PC-9 (cell line): Measurements from ENCODE around the gene DIS3. TPM values are rescaled to one million over a fixed set of nuclear protein-coding genes. Genes with fewer than 3 reads are reported as not detected.

Source experiments
- BruUV-seq: library from RNA; stranded (reverse); fragments of 400-500 nt; replicated peaks from 2 replicates; lab custom pipeline; 2021; lab: Mats Ljungman, UMichigan
- CTCF ChIA-PET: fragments of 300-600 bp; sonication (Branson Sonifier 250); formaldehyde crosslinking; loops from one replicate; lab custom pipeline; 2022; ENCODE audit warnings: antibody characterized with exemption; lab: Charles Lee
- POLR2A ChIA-PET: fragments of 300-600 bp; sonication (Branson Sonifier 250); formaldehyde crosslinking; loops from one replicate; lab custom pipeline; 2022; ENCODE audit warnings: antibody characterized with exemption; ENCODE audit not compliant: unreplicated experiment; lab: Charles Lee
- DNase-seq, 2 experiments: peaks; one replicate each; pipeline versions ENCODE4 v3.0.0 to v3.0.0-alpha.2; 2015 to 2022; ENCODE audit warnings: mixed read lengths in 1 of 2
- H2AFZ ChIP-seq: fragments of 200-600 bp; sonication (generic); 2 replicates; pipeline ENCODE4 v1.8.1; 2017; ENCODE audit warnings: antibody characterized with exemption
- H3F3A ChIP-seq: fragments of 200-600 bp; sonication (generic); 2 replicates; pipeline ENCODE4 v1.8.1; 2017; ENCODE audit warnings: antibody characterized with exemption, mild to moderate bottlenecking, low read depth; ENCODE audit not compliant: insufficient read depth
- H3K27ac ChIP-seq: fragments of 200-600 bp; sonication (generic); 2 replicates; pipeline ENCODE4 v1.6.1; 2016; ENCODE audit warnings: mixed run types
- H3K27me3 ChIP-seq: fragments of 200-600 bp; sonication (generic); 2 replicates; pipeline ENCODE4 v1.6.1; 2016; ENCODE audit warnings: low read depth, mixed run types; ENCODE audit not compliant: insufficient read depth
- H3K36me3 ChIP-seq: fragments of 200-600 bp; sonication (generic); 2 replicates; pipeline ENCODE4 v1.6.1; 2016; ENCODE audit warnings: low read depth, mixed run types
- H3K4me1 ChIP-seq: fragments of 200-600 bp; sonication (generic); replicated peaks from 2 replicates; pipeline ENCODE4 v1.6.1; 2016; ENCODE audit warnings: mixed run types; ENCODE audit not compliant: insufficient read depth
- H3K4me2 ChIP-seq: fragments of 200-600 bp; sonication (generic); 2 replicates; pipeline ENCODE4 v1.6.1; 2017; ENCODE audit warnings: mixed run types
- H3K4me3 ChIP-seq: fragments of 200-600 bp; sonication (generic); 2 replicates; pipeline ENCODE4 v1.6.1; 2016; ENCODE audit warnings: mixed run types
- H3K79me2 ChIP-seq: fragments of 200-600 bp; sonication (generic); 2 replicates; pipeline ENCODE4 v1.6.1; 2017; ENCODE audit warnings: low read depth, mixed run types
- H3K9me2 ChIP-seq: fragments of 200-600 bp; sonication (generic); 2 replicates; pipeline ENCODE4 v1.8.1; 2017; ENCODE audit warnings: mild to moderate bottlenecking; ENCODE audit not compliant: insufficient read depth
- H3K9me3 ChIP-seq: fragments of 200-600 bp; sonication (generic); 2 replicates; pipeline ENCODE4 v1.8.1; 2016; ENCODE audit warnings: low read depth; ENCODE audit not compliant: insufficient read depth
- H4K20me1 ChIP-seq: fragments of 200-600 bp; sonication (generic); 2 replicates; pipeline ENCODE4 v1.8.1; 2017; ENCODE audit not compliant: insufficient read depth
- EZH2 ChIP-seq: fragments of 200-600 bp; sonication (generic); IDR thresholded peaks from 2 replicates; pipeline ENCODE4 v1.8.0; 2017; ENCODE audit warnings: antibody characterized with exemption, low read depth
- intact Hi-C: fragments of 100-400 bp; cut with micrococcal nuclease; formaldehyde crosslinking; loops from one replicate; pipeline ENCODE4 v1.10.0; 2022; ENCODE audit not compliant: unreplicated experiment
- total RNA-seq: library from RNA; stranded (reverse); gene quantifications from 2 replicates; pipeline ENCODE4 v1.2.3, GENCODE V29; 2021
- TF ChIP-seq, protein P1 (sequence below): fragments of 200-600 bp; sonication (generic); conservative IDR thresholded peaks from 2 replicates; pipeline ENCODE4 v1.6.1; 2017; ENCODE audit warnings: mixed run types, antibody characterized with exemption, mild to moderate bottlenecking, moderate library complexity

Gene DIS3
- total RNA-seq, 1 experiment from 2014 or later: 23.6 TPM

DNA sequence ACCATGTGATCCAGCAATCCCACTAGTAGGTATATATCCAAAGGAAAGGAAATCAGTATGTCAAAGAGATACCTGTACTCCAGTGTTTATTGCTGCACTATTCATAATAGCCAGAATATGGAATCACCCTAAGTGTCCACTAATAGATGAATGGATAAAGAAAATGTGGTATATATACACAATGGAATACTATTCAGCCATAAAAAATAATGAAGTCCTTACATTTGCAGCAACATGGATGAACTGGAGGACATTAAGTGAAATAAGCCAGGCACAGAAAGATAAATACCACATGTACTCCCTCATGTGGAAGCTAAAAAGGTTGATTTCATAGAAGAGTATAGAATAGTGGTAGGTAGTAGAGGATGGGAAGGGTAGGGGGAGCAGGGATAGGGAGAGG lies 30.5 kb downstream of the DIS3 start:
- ChIA-PET POLR2A (no interaction called here), CTCF (no interaction called here)
- Histone ChIP-seq H3K27me3 (no peaks in the 10 kb centered on the region), H3K27ac (no peak overlapping the region), H3K79me2 (no peaks in the 10 kb centered on the region), H3K4me1 (no peaks in the 10 kb centered on the region), H3K4me3 (no peak overlapping the region), H4K20me1 (peaks cover 20% of the 10 kb centered on the region; the same call in 1 of the 2 replicates), H3K4me2 (no peak overlapping the region), H2AFZ (no peak overlapping the region), H3K9me2 (no peaks in the 10 kb centered on the region), H3K9me3 (no peaks in the 10 kb centered on the region), H3F3A (peaks cover 3% of the 10 kb centered on the region; the same call in 1 of the 2 replicates), H3K36me3 (peaks cover 44% of the 10 kb centered on the region)
- DNase-seq: no peak
- no peak for TF ChIP-seq EZH2
- TF ChIP-seq, protein P1, sequence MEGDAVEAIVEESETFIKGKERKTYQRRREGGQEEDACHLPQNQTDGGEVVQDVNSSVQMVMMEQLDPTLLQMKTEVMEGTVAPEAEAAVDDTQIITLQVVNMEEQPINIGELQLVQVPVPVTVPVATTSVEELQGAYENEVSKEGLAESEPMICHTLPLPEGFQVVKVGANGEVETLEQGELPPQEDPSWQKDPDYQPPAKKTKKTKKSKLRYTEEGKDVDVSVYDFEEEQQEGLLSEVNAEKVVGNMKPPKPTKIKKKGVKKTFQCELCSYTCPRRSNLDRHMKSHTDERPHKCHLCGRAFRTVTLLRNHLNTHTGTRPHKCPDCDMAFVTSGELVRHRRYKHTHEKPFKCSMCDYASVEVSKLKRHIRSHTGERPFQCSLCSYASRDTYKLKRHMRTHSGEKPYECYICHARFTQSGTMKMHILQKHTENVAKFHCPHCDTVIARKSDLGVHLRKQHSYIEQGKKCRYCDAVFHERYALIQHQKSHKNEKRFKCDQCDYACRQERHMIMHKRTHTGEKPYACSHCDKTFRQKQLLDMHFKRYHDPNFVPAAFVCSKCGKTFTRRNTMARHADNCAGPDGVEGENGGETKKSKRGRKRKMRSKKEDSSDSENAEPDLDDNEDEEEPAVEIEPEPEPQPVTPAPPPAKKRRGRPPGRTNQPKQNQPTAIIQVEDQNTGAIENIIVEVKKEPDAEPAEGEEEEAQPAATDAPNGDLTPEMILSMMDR: no peak
- intact Hi-C loops: no loop called here
- BruUV-seq: no TSS peak

DNA sequence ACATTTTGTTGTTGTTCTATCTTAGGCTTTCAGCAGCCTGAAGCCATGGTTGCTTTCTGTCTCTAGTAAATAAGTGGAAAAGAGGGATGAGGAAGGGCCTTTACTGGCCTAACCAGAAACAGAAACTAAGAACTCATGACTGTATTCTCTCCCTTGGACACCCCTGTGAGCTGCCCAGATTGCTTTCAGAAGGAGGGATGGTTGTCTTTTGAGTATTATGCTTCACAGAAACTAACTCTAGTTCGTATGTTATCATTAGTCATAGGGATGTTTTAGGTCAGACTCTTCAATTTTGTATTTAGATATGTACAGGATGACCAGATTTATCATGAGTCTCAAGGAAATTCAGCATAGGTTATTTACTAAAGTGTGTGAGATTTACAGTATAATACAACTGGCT lies 36.4 kb downstream of the DIS3 start:
- Histone ChIP-seq H3K27me3 (no peaks in the 10 kb centered on the region), H3K27ac (no peak overlapping the region), H3K36me3 (peaks cover 45% of the 10 kb centered on the region), H2AFZ (no peak overlapping the region), H3K4me3 (no peak overlapping the region), H3K4me2 (no peak overlapping the region), H3F3A (no peaks in the 10 kb centered on the region), H4K20me1 (peaks cover 20% of the 10 kb centered on the region; the same call in 1 of the 2 replicates), H3K4me1 (no peaks in the 10 kb centered on the region), H3K79me2 (0 out of 2 replicates have a peak, but pooled peaks cover 7% of the 10 kb centered on the region), H3K9me3 (no peaks in the 10 kb centered on the region), H3K9me2 (no peaks in the 10 kb centered on the region)
- DNase-seq: no peak
- no TSS peak for BruUV-seq
- intact Hi-C loops: no loop called here
- TF ChIP-seq, protein P1: no peak
- TF ChIP-seq EZH2: no peak
- ChIA-PET POLR2A (no interaction called here), CTCF (no interaction called here)

DNA sequence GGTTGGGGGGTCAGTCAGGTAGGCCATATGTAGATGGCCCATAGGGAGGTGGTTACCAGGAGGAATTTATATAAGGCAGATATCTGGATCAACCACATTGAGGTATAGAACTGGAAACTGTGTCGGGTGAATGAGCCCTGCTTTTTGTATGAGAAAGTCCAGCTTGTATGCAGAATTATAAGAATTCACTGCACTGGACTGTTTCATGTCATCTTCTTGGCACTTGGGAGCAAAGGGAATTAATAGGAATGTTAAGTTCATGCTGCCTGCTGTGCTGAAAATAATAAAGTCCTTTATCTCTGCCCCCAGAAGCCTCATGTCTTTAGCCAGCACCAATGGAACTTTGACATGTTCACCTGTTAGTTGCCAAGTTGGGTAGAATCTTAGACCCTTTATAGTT lies 41.7 kb downstream of the DIS3 start:
- no peaks in the 10 kb centered on the region for H3K27me3 ChIP-seq
- no peaks in the 10 kb centered on the region for H3F3A ChIP-seq
- intact Hi-C loops: no loop called here
- H3K36me3 ChIP-seq: peaks cover 25% of the 10 kb centered on the region
- H3K4me3 ChIP-seq: no peak overlapping the region
- peaks cover 10% of the 10 kb centered on the region for H4K20me1 ChIP-seq
- TF ChIP-seq EZH2: no peak
- TF ChIP-seq, protein P1: no peak
- POLR2A ChIA-PET: no interaction called here
- no peaks in the 10 kb centered on the region for H3K9me3 ChIP-seq
- no peaks in the 10 kb centered on the region for H3K9me2 ChIP-seq
- no peak overlapping the region for H3K4me2 ChIP-seq
- H2AFZ ChIP-seq: no peak overlapping the region
- no peaks in the 10 kb centered on the region for H3K4me1 ChIP-seq
- H3K79me2 ChIP-seq: 0 out of 2 replicates have a peak, but pooled peaks cover 10% of the 10 kb centered on the region
- CTCF ChIA-PET: no interaction called here
- DNase-seq: no peak
- no TSS peak for BruUV-seq
- H3K27ac ChIP-seq: no peak overlapping the region
